Measurements from ENCODE around the gene DRC7. TPM values are rescaled to one million over a fixed set of nuclear protein-coding genes. Genes with fewer than 3 reads are reported as not detected.

Gene DRC7
- total RNA-seq, 4 donors from 2014 or later: 0.79 TPM; not detected in 3

- H3K36me3 ChIP-seq: no peaks in the 10 kb centered on the region
- H3K27ac ChIP-seq: no peak overlapping the region
- TF ChIP-seq POLR2A (IDR thresholded peaks at IDR 0.05): no peak
- no peak for TF ChIP-seq CTCF (IDR thresholded peaks at IDR 0.05)
- no peak overlapping the region for H3K4me3 ChIP-seq
- H3K4me1 ChIP-seq: peaks cover 0 to 21% (median 7%) of the 10 kb centered on the region in 3 donors
- intact Hi-C loops (cut with DNase I): no loop called here
- H3K27me3 ChIP-seq: peaks cover 0 to 22% (median 0%) of the 10 kb centered on the region in 4 donors
- WGBS, 2 donors: 48 to 59% methylated on average over 10 to 12 of the region's 12 CpGs
- H3K9me3 ChIP-seq: no peaks in the 10 kb centered on the region
- no peak for DNase-seq
These were observed 18.7 kb upstream of the DRC7 start for GRCh38 chr16:57675741-57676551.

GRCh38 chr16:57676553-57677085 lies 18.0 kb upstream of the DRC7 start:
- no peak overlapping the region for H3K27ac ChIP-seq
- no peak for DNase-seq
- no peaks in the 10 kb centered on the region for H3K9me3 ChIP-seq
- H3K4me1 ChIP-seq: peaks cover 0 to 21% (median 7%) of the 10 kb centered on the region in 3 donors
- no peak for TF ChIP-seq POLR2A (IDR thresholded peaks at IDR 0.05)
- no peak for TF ChIP-seq CTCF (IDR thresholded peaks at IDR 0.05)
- no peaks in the 10 kb centered on the region for H3K36me3 ChIP-seq
- intact Hi-C loops (cut with DNase I): no loop called here
- H3K27me3 ChIP-seq: peaks cover 0 to 22% (median 0%) of the 10 kb centered on the region in 4 donors
- 60 to 71% methylated on average over 2 to 4 of the region's 4 CpGs for WGBS, 2 donors
- H3K4me3 ChIP-seq: no peak overlapping the region

DNA sequence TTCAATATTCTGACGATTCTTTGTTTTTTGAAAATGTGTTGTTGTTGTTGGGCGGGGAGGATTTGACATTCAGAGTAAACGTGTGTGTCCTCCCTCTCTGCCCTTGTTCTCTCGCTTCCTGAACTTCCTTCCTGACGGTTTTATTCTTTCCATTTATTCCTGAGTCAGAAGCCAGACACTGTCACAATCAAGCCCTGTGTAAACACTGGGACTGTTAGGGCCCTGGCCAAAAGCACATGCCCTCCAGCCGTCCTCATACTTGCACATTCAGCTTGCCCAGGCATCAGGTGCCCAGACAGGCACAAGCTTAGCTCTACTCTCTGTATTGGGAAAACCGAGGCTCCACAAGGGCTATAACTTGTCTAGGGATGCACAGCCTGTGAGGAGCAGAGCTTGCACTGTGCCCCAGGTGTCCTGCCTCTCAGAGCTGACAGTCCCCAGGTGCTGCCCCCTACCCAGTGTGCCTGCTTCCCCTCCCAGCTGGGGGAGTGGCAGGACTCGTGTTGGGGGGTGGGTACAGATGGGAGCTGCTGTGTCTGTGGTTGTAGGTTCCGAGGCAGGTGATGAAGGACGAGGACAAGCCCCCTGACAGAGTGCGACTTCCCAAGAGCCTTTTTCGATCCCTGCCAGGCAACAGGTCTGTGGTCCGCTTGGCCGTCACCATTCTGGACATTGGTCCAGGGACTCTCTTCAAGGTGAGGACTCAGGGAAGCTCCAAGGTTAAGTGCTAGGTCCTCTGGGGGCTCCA lies 16.8 kb upstream of the DRC7 start:
- Histone ChIP-seq H3K36me3 (no peaks in the 10 kb centered on the region), H3K27me3 (peaks cover 0 to 17% (median 0%) of the 10 kb centered on the region in 4 donors), H3K9me3 (no peaks in the 10 kb centered on the region), H3K27ac (no peak overlapping the region), H3K4me3 (no peak overlapping the region), H3K4me1 (peaks cover 0 to 21% (median 7%) of the 10 kb centered on the region in 3 donors)
- intact Hi-C loops (cut with DNase I): no loop called here
- 30 to 36% methylated on average over 9 to 10 of the region's 14 CpGs for WGBS, 2 donors
- TF ChIP-seq CTCF (IDR thresholded peaks at IDR 0.05): no peak
- no peak for TF ChIP-seq POLR2A (IDR thresholded peaks at IDR 0.05)
- no peak for DNase-seq

DNA sequence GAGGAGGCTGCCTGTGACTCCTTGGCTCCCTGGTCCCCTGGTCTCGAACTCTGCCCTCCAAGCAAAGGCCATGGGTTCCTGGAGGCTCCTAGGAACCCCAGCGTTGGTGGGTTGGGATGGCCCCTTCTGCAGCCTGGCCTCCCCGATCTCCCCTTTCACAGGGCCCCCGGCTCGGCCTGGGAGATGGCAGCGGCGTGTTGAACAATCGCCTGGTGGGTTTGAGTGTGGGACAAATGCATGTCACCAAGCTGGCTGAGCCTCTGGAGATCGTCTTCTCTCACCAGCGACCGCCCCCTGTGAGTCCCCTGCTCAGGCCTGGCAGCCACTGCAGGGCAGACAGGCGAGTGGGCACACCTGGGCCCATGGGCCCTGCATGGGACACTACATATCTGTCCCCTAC lies 15.6 kb upstream of the DRC7 start:
- peaks cover 0 to 21% (median 7%) of the 10 kb centered on the region in 3 donors for H3K4me1 ChIP-seq
- no peaks in the 10 kb centered on the region for H3K9me3 ChIP-seq
- H3K4me3 ChIP-seq: no peak overlapping the region
- H3K36me3 ChIP-seq: no peaks in the 10 kb centered on the region
- no peak for DNase-seq
- H3K27ac ChIP-seq: no peak overlapping the region
- 88% methylated on average over 4 of the region's 12 CpGs; no CpG with 5 or more reads in 1 of the 2 donors for WGBS, 2 donors
- H3K27me3 ChIP-seq: peaks cover 0 to 4% (median 0%) of the 10 kb centered on the region in 4 donors
- intact Hi-C loops (cut with DNase I): no loop called here
- TF ChIP-seq POLR2A (IDR thresholded peaks at IDR 0.05): no peak
- TF ChIP-seq CTCF (IDR thresholded peaks at IDR 0.05): no peak

All from esophagus squamous epithelium (tissue), 5 donors.